Activated CD4-positive, CD25-positive, alpha-beta regulatory T cell treated with anti-CD3 and anti-CD28 coated beads, Interleukin-2, amount 50 U/mL, for 24 hours (primary cell): ENCODE results near the gene NPC1L1.

ENCODE experiments used
- ATAC-seq, 2 donors: fragments of 150-1000 bp; cut with Tn5 transposase; one replicate each; pipeline ENCODE4 v1.10.0; 2021; ENCODE audit warnings: mild to moderate bottlenecking in 1 of 2, moderate library complexity in 1 of 2

NPC1L1 gene

DNA sequence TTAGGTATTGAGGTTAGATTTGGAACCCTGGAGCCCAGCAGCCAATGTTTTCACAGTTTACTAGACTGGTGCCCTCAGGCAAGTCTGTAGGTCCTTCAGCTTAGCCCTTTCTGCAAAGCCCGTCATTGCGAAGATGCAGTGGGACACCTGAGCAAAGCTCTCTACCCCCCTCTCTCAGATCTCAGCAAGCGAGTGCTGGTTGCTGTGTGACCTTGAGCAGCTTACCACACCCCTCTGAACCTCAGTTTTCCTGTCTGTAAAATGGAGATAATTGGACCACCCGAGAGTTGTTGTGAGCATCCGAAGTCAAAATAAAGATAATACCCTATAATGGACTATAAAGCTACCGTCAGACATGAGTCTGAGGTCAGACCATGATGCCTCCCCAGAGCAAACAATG, 3.7 kb downstream of the NPC1L1 start:
- no peak for ATAC-seq

DNA sequence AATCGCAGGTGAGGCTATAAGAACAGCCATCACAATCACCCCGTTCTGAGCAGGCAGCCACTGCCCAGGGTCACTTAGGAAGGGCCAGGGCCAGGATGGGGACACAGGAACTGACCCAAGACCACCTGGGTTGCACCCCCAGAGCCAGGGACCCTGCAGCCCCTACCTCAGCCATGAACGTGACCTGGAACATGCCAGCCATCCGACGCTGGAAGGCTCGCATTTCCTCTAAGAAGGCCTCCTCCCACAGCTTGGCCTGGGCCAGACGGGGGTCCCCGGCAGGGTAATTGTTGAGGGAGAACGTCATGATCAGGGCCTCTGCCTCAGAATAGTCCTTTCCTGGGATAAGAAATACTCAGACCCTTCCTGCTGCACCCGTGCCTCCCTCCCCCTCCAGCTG, 5.0 kb downstream of the NPC1L1 start:
- ATAC-seq = no peak

DNA sequence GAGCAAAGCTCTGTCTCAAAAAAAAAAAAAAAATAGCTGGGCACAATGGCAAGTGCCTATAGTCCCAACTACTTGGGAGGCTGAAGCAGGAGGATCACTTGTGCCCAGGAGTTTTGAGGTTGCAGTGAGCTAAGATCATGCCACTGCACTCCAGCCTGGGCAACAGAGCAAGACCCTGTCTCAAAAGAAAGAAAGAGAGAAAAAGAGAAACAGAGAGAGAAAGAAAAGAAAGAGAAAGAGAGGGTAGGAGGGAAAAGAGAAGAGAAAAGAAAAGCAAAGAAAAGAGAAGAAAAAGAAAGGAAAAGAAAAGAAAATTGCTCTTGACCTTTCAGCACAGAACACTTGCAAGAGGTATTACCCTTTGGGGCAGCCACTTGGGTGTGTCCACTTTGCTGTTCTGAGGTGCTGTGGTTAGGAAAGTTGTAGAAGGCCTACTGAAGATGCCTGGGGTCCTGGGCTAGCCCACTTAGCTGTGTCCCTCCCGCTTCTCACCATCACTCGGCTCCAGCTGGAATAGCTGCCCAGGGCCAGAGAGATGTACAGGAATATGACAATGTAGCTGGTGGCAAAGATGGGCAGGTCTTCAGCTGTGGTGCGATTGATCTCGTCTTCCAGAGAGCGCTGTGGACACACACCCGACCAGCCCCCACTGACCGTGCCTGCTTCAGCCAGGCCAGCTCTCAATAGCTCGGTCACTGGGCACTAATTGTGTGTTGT, 5.6 kb downstream of the NPC1L1 start:
- ATAC-seq = no peak

DNA sequence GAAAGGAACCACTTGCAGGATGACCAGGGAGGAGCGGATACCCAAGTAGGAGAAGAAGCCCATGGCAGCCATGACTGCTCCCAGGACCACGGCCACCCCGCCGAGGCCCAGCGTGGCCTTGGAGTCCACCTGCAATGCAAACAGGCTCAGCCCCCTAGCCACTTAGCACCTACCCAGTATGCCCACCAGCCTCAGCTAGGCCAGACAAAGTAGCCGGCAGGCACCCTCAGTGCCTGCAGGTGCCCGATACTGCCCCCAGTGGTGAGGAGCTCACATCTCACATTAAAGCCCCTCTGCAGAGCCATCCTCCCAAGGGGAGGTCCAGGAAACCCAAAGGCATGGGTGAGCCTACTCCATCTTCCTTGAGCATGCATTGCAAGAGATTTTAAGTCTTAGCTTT, 6.6 kb downstream of the NPC1L1 start:
- peak; percentile 62 to 71 for ATAC-seq

- no peak for ATAC-seq
Observed at GRCh38 chr7:44534087-44534486, 7.0 kb downstream of the NPC1L1 start.

- no peak for ATAC-seq
Observed at GRCh38 chr7:44533301-44534055, 7.7 kb downstream of the NPC1L1 start.

DNA sequence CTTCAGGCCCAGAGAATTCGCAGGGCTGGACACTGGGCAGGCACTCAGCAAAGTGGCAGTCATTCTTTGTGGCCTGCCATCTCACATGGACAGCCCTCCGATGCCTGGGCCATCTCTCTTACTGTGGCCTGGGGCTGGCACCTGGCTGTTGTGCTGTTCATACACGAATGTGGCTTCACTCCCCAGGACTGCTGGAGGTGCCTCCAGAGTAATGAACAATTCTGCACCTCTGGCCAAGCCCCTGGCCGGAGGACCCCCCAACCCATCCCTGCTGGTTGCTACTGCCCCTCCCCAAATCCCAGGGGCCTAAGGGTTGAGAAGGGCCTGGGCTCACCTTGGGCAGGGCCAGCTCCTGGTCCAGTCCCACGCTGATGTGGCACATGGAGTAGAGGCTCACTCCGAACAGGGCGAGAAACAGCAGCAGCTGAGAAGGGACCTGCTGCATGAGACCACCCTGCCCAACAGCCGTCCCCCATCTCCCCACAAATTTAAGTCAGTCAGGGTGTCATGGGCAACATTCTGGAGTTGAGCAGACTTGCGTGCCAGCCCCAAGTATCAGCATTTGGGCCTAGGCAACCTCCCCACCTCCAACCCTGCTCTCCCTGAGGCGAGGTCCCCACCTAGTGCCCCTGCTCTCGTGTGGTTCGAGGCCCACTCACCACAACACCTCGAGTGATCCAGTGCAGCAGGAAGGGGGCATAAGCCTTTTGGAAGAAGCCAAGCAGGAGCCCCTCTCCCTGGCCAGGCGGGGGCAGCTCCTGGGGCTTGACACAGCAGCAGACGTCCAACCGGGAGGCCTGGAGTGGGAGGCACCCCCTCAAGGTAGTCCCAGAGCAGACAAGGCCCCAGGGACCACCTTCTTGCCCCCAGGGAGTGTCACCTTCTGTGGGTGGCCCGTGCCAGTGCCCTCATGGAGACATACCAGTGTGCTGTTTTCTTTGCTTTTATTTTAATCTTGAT, 9.4 kb downstream of the NPC1L1 start:
- no peak for ATAC-seq

GRCh38 chr7:44530990-44531389, 10.1 kb downstream of the NPC1L1 start:
- no peak for ATAC-seq

DNA sequence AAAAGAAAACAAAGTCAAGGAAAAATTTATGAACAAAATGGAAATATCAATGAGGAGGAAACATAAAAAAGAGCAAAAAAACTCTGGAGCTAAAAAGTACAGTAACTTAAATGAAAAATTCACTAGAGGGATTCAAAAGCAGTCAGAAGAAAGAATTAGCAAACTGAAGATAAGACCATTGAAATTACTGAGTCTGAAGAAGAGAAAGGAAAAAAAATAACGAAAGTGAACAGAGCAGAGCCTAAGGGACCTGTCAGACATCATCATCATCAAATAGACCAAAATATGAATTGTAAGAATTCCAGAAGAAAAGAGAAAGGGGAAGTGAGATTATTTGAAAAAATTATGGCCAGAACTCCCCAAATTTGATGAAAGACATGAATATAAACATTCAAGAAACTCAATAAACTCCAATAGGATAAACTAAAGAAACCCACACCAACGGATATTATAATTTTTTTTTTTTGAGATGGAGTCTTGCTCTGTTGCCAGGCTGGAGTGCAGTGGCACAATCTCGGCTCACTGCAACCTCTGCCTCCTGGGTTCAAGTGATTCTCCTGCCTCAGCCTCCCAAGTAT, 16.2 kb downstream of the NPC1L1 start:
- no peak for ATAC-seq

DNA sequence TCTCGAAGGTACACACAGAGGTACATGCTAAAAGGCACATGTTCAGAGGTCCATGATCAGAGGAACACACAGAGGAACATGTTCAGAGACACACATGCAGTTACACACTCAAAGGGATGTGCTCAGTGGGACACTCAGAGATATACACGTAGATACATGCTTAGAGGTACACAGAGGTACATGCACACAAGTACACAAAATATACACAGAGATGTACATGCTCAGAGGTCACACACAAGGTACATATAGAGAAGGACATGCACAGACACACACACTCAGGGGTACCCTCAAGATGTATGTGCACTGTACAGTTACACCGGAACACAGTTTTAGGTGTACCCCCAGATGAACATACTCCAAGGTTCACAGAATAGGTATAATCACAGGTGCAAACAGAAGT, 18.8 kb downstream of the NPC1L1 start:
- no peak for ATAC-seq

GRCh38 chr7:44521347-44522095, 19.6 kb downstream of the NPC1L1 start:
- no peak for ATAC-seq

DNA sequence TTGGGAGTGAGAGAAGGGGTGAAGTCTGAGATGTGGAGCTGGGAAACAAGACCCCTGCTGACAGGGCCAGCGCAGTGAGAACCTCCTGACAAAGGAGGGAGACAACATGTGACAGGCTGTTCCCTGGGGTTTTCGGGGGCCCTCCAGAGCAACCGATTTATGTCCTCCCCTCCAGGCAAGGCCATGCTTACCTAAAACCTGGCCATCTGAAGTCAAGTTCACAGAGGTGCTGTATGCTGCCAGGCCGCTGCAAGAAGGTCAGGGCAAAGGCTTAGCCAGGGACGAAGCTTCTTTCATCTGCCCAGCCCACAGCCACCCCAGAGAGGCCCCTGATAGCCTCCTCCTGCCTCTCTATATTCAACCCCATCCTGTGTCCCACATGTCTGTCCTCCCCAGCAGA, 20.6 kb downstream of the NPC1L1 start:
- ATAC-seq = no peak

- ATAC-seq = no peak
Observed at GRCh38 chr7:44519546-44519945, 21.6 kb downstream of the NPC1L1 start.

DNA sequence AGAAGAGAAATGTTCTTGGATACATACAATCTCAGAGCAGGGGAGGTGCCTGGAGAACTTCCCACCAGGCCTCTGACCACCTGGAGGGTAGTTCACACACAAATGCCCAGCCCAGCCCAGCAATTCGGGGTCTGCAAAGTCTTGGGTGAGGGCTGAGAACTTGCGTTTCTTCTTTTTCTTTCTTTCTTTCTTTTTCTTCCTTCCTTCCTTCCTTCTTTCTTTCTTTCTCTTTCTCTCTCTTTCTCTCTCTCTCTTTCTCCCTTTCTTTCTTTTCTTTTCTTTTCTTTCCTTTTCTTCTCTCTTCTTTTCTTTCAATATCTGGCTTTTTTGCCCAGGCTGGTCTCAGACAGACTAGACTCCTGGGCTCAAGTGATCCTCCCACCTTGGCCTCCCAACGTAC, 22.4 kb downstream of the NPC1L1 start:
- ATAC-seq = no peak

- ATAC-seq = no peak
Observed at GRCh38 chr7:44517175-44517574, 24.0 kb downstream of the NPC1L1 start.

- ATAC-seq = no peak
Observed at GRCh38 chr7:44515590-44516268, 25.4 kb downstream of the NPC1L1 start.

- ATAC-seq = no peak
Observed at GRCh38 chr7:44512736-44513135, 28.4 kb downstream of the NPC1L1 start.

GRCh38 chr7:44511863-44512468, 29.2 kb downstream of the NPC1L1 start:
- no peak for ATAC-seq

- no peak for ATAC-seq
Observed at GRCh38 chr7:44511236-44511635, 29.9 kb downstream of the NPC1L1 start.

- ATAC-seq = peak; percentile 51 to 81
Observed at GRCh38 chr7:44508328-44509030, 32.7 kb downstream of the NPC1L1 start.
